ENCODE measurements around the gene RNF157. TPM values are rescaled to one million over a fixed set of nuclear protein-coding genes. Genes with fewer than 3 reads are reported as not detected.
A peak's percentile ranks its signal among the peaks of the same experiment; 100 is the strongest.

Gene RNF157
- total RNA-seq, 4 donors from 2014 or later: 1.7 to 6.6 (median 4.7) TPM

GRCh38 chr17:76111956-76112355 is 128.3 kb downstream of the RNF157 start:
- Histone ChIP-seq H3K4me3 (replicated peaks in 1 of 3) (no peak overlapping the region), H3K27ac (no peak overlapping the region), H3K9me3 (no peaks in the 10 kb centered on the region), H3K27me3 (no peaks in the 10 kb centered on the region), H3K36me3 (no peaks in the 10 kb centered on the region), H3K4me1 (no peaks in the 10 kb centered on the region)
- intact Hi-C loops (cut with DNase I): no loop called here
- no peak for TF ChIP-seq POLR2A (IDR thresholded peaks at IDR 0.05)
- TF ChIP-seq CTCF (IDR thresholded peaks at IDR 0.05): no peak
- no peak for DNase-seq
- 88 to 95% methylated on average over 2 of the region's 2 CpGs for WGBS, 2 donors

- WGBS, 2 donors: 89% methylated on average over 6 of the region's 6 CpGs
- no peak for TF ChIP-seq POLR2A (IDR thresholded peaks at IDR 0.05)
- TF ChIP-seq CTCF (IDR thresholded peaks at IDR 0.05): no peak
- Histone ChIP-seq H3K4me1 (peaks cover 10 to 11% of the 10 kb centered on the region in 2 donors), H3K36me3 (no peaks in the 10 kb centered on the region), H3K27me3 (no peaks in the 10 kb centered on the region), H3K9me3 (no peaks in the 10 kb centered on the region), H3K27ac (no peak overlapping the region), H3K4me3 (replicated peaks in 1 of 3) (no peak overlapping the region)
- no peak for DNase-seq
- intact Hi-C loops (cut with DNase I): no loop called here
These were observed 132.8 kb downstream of the RNF157 start for GRCh38 chr17:76107509-76107908.

GRCh38 chr17:76106703-76107102 is 133.6 kb downstream of the RNF157 start:
- H3K4me1 ChIP-seq: peaks cover 10 to 13% of the 10 kb centered on the region in 2 donors
- H3K4me3 ChIP-seq (replicated peaks in 1 of 3): no peak overlapping the region
- TF ChIP-seq POLR2A (IDR thresholded peaks at IDR 0.05) (no peak), CTCF (IDR thresholded peaks at IDR 0.05) (no peak)
- no peaks in the 10 kb centered on the region for H3K27me3 ChIP-seq
- no peaks in the 10 kb centered on the region for H3K9me3 ChIP-seq
- no peaks in the 10 kb centered on the region for H3K36me3 ChIP-seq
- H3K27ac ChIP-seq: no peak overlapping the region
- 87 to 91% methylated on average over 3 of the region's 3 CpGs for WGBS, 2 donors
- intact Hi-C loops (cut with DNase I): no loop called here
- no peak for DNase-seq

GRCh38 chr17:76104896-76105231 is 135.4 kb downstream of the RNF157 start:
- no peak overlapping the region for H3K4me3 ChIP-seq (replicated peaks in 1 of 3)
- H3K4me1 ChIP-seq: peaks cover 10 to 13% of the 10 kb centered on the region in 2 donors
- peaks cover 15 to 17% of the 10 kb centered on the region in 2 donors for H3K36me3 ChIP-seq
- intact Hi-C loops (cut with DNase I): no loop called here
- no peak for DNase-seq
- no peaks in the 10 kb centered on the region for H3K9me3 ChIP-seq
- no peak for TF ChIP-seq POLR2A (IDR thresholded peaks at IDR 0.05)
- TF ChIP-seq CTCF (IDR thresholded peaks at IDR 0.05): no peak
- no peaks in the 10 kb centered on the region for H3K27me3 ChIP-seq
- H3K27ac ChIP-seq: no peak overlapping the region
- 70 to 75% methylated on average over 5 of the region's 5 CpGs for WGBS, 2 donors

- intact Hi-C loops (cut with DNase I): no loop called here
- 90 to 93% methylated on average over 20 to 26 of the region's 29 CpGs for WGBS, 2 donors
- peaks cover 10 to 13% of the 10 kb centered on the region in 2 donors for H3K4me1 ChIP-seq
These were observed 136.0 kb downstream of the RNF157 start for GRCh38 chr17:76104140-76104895.

More at GRCh38 chr17:76104140-76104895, 136.0 kb downstream of the RNF157 start:
- H3K27ac ChIP-seq: peak overlapping the region; percentile 14 to 66 (median 62)
- peak overlapping the region; percentile 51 to 75 (median 66) for H3K4me3 ChIP-seq (replicated peaks in 1 of 3)
- no peaks in the 10 kb centered on the region for H3K27me3 ChIP-seq
- no peak for DNase-seq
- no peaks in the 10 kb centered on the region for H3K9me3 ChIP-seq
- H3K36me3 ChIP-seq: peaks cover 20% of the 10 kb centered on the region in 2 donors
- TF ChIP-seq POLR2A (IDR thresholded peaks at IDR 0.05) (no peak), CTCF (IDR thresholded peaks at IDR 0.05) (no peak)

All from thyroid gland (tissue), 4 donors.